ENCODE results near the gene HECW1.
"Not testable (repeated sequence)": the region's sequence is repeated elsewhere in the genome, so short reads cannot be mapped to it uniquely, and the experiment has no call there.

HECW1 gene

DNA sequence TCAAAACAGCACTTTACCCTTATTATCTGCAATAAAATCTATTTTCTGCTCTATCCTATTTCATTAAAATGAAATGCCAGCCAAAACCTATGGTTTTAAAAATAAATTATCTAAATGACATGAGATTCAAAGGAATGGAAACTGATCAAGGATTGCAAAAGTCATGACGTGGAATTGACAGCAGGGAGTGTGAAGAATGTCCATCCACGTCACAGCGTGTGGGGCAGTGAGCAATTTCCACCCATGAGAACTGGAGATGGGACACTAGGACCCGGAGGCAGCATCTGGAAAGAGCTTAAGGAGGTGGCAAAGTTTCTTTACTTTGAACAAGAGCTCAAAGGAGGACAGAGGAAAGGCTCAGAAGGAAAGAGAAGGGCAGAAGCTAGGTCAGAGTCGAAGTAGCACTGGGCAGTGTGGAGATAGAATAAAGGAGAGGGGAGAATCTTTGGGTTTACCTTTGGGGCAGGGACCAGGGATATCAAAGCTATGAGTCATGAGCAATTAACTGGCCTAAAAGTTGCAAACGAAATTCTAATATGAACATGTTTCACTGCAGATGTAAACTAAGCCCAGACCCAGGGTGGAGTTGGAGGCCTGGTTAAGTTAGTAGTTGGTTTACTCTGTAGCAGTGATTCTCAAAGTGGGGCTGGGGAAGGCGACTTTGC lies 445.5 kb downstream of the HECW1 start:
- no peak for DNase-seq

DNA sequence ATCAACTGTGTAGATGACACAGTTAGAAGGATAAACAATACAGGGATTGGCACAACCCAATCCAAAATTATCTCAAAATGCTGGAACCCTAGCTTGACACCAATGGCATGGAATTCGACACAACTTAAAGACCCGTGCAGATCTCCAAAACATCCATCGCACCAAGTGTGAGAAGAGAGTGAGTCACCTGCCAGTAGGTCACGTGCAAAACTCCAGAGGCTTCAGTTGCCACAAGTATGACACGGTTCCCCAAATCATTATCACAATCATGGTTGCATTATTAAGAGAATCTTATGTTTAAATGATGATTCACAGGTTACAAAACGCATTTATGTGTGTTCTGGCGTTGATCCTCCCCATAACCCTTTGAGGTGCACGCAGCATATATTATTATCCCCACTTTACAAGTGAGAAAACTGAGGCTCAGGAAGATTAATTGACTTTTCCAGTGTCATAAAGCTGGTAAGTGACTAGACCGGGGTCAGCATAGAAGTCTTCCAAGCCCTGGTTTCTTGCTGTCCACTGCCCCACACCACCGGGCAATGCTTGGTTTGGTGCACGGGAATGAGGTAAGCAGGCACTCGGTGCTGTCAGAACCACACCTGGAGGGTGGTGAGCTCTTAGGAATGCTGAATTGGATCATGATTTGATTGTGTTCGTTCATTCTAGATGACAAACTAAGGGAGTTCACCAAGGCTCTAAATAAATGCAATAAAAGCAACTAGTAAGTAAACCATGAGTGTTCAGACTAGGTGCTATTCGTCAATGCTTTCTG lies 446.9 kb downstream of the HECW1 start:
- DNase-seq, result no peak

DNA sequence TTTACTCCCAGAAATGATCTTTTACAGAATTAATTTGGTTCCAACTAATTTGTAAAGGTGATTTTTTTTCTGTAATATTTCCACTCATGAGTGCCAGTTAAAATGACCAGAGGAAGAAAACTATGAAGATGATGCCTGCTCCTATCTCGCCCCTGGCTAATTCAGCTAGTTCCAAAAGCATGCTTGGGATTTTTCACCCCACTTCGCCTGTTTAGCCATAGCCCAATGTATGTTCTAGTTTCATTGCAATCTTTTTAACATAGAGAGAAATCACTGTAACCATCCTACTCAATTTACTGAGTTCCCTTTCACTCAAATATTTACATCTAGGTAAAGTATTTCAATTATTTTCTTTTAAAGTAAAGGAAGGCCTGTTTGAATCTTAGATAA lies 447.5 kb downstream of the HECW1 start:
- DNase-seq, result no peak

DNA sequence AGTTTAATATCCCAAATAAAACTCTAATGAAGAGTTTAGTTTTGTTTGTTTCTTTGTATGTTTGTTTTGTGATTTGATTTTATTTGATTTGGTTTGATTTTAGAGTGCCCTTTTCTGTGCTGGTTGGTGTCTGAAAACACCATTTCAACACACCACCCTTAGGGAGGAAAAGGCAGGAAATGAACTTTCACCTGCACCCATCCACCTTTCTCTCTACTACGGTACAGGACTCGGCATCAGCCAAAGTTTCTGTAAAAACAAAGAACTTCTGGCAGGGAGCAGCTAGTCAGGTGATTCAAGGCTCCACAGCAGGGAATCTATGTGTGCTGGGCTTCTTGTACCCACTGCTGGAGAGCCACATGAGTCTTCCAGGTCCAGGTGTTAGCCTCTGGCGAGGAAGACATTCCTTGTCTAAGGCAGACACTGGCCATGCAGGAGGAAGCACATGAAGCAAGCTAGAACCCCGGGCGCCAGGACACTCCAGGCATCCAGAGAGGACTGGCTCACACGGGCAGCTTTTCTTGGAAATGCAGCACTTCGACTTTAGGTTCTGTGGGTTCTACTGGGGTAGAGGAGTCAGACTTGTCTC lies 448.4 kb downstream of the HECW1 start:
- no peak for DNase-seq

DNA sequence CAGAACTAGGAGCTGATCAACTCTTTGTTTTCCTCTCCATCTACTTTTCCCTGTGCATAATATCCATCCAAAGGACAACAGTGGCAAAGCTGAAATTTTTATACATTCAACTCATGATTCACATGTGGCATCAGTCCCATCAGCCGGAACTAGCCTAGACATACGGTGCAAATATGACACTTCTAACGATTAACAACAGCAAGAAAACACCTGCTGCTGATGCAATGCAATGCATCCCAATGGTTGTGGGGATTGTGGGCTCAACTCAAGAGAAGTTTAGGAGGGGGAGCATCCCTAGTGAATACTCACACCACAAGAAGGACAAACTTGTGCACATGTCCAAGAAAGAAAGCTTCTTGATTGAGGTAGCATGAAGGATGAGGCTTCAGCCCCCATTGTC lies 449.9 kb downstream of the HECW1 start:
- DNase-seq, result no peak

DNA sequence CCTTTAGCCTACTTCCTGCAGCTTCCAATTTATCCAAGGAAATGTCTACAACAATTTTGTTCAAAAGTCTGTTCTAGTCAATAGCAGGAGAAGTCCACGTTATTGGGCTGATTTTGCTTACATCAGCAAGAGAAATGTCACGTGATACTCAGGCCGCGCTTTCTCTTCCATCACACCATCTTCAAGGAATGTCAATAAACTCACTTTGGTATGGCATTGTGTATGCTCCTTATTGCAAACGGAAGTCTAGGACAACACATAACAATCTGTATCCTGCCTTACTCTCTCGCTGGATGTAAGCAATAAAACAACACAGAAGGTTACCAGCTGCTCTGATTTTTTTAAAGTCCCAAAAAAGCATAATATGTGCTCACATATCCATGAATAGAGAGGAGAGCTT lies 453.3 kb downstream of the HECW1 start:
- no peak for DNase-seq

DNA sequence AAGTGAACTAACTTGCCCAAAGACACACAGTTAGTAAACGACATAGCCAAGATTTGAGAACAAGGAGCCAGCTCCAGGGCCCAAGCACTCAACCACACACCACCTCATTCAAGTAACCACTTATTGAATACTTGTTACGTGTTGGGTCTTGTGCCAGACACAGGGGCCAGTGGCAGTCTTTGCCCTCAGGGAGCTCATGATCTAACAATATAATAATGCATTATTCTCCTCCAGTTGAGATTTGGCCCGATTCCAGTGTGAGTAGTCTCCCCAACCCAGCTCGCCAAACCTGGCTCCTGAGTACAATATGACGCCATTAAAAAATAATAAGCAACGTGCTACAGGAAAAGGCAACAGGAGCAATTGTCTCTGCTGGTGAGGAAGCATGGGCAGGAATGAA lies 456.1 kb downstream of the HECW1 start:
- DNase-seq, result no peak

DNA sequence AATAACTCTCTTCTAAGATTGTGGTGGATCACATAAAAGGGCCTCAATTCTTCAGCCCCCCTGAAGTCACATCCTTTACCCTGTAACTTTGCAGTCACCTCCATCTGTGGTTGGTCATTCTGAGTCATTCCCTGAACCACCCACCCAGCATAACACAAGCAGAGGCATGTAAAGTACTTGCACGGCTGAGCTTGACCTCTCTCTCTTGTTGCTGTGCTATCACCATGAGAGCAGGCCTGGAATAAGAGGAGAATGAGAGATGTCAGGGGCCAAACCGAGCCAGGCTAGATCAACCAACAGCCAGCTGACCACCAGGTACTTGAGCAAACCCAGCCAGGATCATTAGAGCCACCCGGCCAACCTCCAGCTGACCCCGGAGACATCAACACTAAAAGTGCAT lies 457.0 kb downstream of the HECW1 start:
- DNase-seq, result no peak

DNA sequence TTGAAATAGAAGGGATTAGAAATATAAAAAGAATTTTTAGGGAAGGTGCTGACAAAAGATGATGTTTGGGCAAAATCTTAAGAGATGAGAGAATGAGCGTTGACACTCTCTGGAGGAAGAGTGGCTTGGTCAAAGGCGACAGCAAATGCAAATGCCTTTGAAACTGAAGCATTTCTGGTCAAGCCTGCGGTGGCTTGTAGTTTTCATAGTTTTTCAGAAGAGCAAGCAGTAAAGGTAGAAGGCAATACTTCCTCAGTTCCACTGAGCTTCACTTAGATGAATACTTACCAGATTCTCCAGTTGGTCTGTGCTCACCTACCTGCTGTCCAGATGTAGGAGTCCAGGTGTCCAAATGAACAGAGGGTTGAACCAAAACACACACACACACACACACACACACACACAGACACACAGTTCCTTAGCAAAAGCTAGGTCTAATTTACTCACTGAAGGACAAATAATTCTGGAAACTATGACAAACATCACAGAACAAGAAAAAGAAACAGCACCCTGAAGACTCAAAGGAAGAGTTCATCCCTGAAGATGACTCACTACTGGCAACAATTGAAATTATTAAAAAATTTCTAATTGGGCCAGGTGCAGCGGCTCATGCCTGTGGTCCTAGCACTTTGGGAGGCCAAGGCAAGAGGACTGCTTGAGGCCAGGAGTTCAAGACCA lies 458.4 kb downstream of the HECW1 start:
- no peak for DNase-seq

DNA sequence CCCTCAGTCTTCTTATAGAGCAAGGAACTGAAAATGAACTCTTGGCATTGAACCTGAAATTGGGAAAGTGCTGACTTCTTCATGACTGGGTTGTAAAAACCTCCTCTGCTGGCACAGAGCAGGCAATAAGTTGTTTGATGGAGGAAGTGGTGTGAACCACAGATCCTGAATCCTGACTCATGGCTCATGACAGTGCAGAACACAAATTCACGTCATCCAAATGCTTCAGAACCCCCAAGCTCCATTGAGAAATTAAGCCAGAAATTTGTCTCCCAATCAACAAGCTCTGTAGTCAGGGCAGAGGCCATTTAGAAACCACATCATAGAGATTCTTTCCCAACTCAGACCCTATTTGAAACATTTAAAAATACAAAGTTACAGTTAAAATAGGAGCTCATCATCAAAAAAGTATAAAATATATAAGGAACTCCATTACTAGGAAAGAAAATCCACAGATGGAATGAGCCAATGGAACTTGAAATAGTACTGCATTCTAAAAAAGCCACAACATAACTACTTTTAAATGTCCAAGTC lies 460.1 kb downstream of the HECW1 start:
- DNase-seq, result peak; percentile 98

DNA sequence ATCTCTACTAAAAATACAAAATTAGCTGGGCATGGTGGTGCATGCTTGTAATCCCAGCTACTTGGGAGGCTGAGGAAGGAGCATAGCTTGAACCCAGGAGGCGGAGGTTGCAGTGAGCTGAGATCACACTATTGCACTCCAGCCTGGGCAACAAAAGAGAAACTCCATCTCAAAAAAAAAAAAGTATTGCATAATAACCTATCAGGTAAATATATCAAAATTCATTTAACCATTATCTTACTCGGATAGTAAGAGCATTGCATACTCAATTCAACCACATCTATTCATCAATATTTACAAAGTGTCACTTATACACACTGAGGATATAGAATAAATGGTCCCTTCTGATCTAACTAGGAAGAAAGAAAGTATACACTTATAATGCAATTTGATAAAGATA lies 461.4 kb downstream of the HECW1 start:
- DNase-seq, result not testable (repeated sequence)

DNA sequence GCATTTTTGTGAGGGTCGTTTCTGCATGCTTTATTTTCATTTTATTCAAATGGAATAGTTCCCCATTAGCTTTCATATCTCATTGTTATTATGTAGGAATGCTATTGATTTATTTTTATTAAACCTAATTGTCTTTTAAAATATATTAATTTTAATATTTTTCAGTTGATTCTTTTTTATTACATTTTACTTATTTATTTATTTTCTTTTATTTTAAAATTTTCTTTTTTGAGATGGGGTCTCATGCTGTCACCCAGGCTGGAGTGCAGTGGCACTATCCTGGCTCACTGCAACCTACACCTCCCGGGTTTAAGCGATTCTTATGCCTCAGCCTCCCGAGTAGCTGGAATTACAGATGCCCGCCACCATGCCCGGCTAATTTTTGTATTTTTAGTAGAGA lies 463.1 kb downstream of the HECW1 start:
- DNase-seq, result no peak

DNA sequence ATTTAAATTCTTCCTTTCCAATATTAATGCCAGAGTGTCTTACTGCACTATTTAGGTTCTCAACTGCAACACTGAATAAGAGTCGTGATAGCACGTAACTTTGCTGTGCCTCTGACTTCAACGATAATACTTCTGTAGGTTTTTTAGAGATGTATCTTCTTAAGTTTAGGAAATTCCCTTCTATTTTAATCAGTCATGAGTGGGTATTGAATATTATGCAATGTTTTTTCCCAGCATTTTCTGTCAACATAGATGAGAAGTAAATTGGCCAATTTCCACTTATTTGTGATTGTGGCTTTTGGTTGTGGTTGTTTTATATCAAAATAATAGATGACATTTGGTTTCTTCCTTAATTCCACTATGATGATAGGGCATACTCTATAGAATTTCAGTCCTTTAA lies 463.8 kb downstream of the HECW1 start:
- no peak for DNase-seq

DNA sequence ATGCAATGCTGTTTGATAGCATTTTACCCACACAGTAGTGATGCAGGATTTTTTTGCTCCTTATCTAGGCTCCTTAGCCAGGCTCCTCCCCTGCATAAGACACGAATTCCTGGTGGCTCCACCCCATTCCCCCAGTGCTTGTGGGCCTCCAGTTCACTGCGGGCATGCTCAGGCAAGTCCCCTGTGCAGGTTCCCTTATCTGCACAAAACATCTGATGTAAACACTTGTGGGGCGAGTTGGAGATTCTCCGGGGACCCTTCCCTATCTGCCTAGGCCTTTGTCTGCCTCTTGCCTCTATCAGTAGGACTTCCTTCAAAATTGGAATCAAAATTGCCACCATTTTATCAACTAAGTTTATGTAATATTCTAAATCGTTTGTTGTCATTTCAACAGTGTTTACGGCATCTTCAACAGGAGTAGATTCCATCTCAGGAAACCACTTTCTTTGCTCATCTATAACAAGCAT lies 465.1 kb downstream of the HECW1 start:
- no peak for DNase-seq

DNA sequence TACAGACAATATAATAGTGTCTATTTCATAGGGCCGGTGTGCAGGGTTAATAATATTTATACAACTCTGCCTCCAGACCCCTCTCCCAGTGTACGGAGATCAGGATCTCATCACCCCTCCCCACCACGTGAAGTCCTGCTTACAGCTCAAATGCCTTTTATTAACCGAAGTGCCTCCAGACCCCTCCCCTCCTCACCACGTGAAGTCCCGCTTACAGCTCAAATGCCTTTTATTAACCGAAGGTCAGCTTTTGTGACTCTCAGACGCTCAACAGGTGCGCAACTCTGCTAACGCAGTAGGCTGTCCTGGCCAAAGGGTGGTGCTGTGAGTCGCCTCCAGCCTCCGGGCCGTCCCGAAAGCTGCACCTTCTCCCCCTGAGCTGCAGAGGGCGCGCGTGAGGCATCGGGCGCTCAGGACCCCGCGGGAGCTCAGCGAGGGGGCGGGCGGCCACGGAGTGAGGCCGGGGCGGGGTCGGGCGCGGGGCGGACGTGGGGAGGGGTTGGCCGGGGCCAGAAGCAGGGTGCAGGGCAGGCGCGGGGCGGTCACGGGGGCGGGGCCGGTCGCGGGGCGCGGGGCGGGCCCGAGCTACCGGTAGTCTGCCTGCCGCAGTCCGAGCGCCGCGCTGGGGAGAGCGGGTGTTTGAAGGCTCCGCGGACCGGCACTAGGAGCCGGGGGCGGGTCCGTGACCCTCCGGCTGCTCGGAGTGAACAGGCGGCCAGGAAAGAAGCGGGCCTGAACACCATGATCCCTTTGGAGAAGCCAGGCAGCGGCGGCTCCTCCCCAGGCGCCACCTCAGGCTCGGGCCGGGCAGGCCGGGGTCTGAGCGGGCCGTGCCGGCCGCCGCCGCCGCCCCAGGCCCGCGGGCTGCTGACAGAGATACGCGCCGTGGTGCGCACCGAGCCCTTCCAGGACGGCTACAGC lies 470.3 kb downstream of the HECW1 start, which contains the start of gene STK17A:
Gene STK17A (plus strand): TSS at position 606 of the 921 bp plus-strand sequence. CDS start 136 bp downstream, at position 742.
- peak; percentile 92 to 95 for DNase-seq

DNA sequence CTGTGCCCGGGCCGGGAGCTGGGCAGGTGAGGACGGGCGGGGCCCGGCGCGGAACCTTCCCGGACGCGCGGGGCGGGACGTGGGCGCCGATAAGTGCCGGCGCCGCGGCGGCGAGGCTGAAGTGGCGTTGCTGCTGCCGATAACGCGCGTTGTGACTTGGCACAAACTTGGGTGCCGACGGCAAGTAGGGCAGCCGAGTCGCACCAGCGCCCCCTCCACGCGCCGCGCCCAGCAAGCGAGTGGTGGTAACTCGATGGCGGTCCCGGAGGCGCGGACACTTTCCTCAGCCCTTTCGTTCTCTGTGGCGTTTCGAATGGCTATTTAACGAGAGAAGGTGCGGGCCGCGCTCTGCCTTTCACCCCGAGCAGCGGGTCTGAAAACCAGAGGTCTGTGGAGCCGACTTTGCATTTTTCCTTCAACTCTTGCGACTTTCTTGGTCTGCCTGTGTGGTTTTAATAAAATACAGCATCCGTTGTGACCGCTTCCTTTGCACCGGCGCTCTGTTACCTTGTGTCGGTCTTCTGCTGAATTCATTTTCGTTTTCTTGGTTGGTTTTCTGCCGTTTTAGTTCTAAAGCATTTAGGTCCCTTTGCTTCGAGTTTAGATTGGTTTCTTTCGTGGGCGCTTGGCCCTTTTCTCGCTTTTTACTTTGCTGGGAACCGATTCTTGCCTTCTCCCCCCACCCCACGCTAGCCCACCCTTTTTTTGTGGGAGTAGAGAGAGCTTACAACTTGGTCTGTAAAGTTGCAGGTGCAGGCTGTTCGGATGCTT lies 471.2 kb downstream of the HECW1 start:
- peak; percentile 79 to 87 for DNase-seq

DNA sequence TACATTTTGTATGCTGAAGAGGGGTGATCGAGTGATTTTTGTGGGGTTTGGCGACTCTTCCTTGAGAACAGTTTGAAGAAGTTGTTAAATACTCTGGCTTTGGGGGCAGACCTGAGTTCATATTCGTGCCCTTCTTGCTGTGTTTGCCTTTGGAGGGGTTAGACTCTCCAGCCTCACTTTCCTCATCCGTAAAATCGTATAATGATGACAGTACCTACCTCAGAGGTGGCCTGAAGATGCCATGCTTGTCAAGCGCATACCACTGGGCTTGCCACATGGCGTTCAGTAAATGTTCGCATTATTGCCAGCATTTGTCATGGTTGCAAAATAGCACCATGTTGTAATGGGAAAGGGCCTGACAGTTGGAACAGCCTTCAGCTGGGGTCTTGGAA lies 471.7 kb downstream of the HECW1 start:
- DNase-seq, result peak; percentile 73 to 81

DNA sequence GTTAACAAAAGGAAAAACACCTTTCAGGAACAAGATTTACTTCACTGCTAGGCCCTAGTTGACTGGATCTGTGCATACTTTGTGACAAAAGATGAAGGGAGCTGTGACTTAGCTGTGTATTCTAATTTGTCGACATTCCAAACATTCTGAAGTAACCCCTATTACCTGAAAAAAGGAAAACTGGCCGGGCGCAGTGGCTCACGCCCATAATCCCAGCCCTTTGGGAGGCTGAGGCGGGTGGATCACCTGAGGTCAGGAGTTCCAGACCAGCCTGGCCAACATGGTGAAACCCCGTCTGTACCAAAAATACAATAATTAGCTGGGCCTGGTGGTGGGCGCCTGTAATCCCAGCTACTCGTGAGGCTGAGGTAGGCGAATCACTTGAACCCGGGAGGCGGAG lies 472.3 kb downstream of the HECW1 start:
- DNase-seq, result not testable (repeated sequence)

DNA sequence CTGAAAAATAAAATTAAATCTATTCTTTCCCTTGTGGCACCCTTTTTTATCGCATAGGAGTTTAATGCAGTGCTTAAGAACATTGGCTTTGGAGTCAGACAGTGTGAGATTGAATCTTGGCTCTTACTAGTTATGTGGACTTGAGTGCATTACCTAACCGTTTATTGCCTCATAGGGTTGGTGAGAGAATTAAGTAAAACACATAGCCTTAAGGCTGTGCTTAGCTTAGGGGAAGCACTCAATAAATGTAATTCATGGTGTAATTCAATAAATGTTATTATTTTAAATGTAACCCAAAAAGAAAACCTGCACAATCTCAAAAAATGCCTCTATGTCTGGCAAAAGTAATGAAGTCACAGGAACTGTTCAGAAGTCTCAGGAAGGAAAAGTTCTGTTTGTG lies 473.1 kb downstream of the HECW1 start:
- DNase-seq, result peak; percentile 36 to 58

DNA sequence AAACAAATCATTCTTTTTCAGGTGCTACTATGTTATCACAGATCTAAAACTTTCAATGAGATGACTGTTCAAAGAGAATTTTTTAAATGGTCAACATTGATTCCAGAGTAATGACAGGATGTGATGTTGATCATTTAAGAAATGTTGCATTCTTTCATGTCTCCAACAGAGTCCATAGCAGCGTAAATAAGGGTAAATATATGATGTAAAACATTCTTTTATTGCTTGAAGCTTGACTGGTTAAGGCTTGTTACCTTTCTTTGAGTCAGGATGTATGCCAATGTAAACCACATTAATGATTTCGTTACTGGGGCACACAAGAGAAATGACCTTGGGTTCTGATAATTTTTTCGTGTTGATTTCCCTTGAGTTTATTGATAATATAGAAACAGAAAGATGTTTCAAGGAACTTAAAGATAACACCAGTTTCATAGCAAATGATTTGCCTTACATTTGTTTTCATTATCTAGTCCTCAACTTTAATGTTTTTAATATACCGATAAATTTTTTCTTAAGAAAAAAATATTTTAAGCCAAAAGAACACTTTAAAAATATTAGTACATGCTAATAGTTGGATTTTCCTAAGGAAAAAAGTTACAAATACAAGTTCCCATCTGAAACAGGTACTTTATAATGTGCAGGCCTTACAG lies 473.9 kb downstream of the HECW1 start:
- DNase-seq, result no peak
